Testis (tissue), 2 donors: ENCODE data around the gene ATP2A2.

Experiments
- CTCF ChIP-seq, 3 experiments: fragments of 450-650 bp in 2 of 3; fragments of 200-600 bp in 1 of 3; sonication (generic) in 1 of 3; IDR thresholded peaks; one replicate each; pipeline ENCODE4 v1.5.1; 2016 to 2019; ENCODE audit warnings: antibody characterized with exemption in 3 of 3, mild to moderate bottlenecking in 2 of 3, moderate library complexity in 1 of 3
- POLR2A ChIP-seq: fragments of 450-650 bp; IDR thresholded peaks from one replicate; pipeline ENCODE4 v1.6.1; 2017; ENCODE audit warnings: antibody characterized with exemption, mild to moderate bottlenecking, moderate library complexity

DNA sequence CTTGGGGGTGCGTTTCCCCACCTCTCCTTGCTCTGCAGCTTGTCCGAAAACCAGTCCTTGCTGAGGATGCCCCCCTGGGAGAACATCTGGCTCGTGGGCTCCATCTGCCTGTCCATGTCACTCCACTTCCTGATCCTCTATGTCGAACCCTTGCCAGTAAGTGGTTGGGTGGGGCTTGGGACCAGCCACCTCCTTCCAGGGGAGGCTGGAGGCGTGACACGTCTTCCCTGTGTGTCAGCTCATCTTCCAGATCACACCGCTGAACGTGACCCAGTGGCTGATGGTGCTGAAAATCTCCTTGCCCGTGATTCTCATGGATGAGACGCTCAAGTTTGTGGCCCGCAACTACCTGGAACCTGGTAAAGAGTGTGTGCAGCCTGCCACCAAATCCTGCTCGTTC, 64.9 kb downstream of the ATP2A2 start:
- TF ChIP-seq CTCF (IDR thresholded peaks at IDR 0.05) = no peak
- TF ChIP-seq POLR2A = no peak
